Measurements from ENCODE around the gene USP49.

USP49 gene

DNA sequence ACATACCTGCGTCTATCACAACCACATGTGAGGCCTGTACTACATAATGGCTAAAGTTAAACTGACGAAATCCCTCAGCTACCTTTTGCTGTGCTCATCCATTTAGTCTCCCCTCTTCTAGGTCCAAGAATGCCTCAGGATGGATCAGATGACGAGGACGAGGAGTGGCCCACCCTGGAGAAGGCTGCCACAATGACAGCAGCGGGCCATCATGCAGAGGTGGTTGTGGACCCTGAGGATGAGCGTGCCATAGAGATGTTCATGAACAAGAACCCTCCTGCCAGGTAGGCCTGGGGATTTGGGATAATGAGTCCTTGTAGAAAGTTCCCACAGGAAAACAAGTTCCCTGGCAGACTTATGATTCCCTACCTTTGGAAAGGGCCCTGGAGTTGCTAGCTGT is 32.1 kb upstream of the USP49 start:
- DNase-seq: no peak

- DNase-seq: no peak
Measured at GRCh38 chr6:41922154-41922553, 27.0 kb upstream of the USP49 start.

DNA sequence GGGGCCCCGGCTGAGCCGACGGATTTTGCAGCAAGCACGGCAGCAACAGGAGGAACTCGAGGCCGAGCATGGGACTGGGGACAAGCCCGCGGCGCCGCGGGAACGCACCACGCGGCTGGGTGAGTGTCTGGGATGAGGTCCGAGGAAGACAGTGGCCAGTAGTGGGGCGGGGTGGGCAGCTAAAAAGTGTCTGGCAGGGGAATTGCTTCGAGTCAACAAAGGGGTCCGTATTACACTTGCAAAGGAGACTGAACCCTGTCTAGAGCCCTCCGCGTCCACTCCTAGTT is 26.5 kb upstream of the USP49 start:
- DNase-seq: no peak

DNA sequence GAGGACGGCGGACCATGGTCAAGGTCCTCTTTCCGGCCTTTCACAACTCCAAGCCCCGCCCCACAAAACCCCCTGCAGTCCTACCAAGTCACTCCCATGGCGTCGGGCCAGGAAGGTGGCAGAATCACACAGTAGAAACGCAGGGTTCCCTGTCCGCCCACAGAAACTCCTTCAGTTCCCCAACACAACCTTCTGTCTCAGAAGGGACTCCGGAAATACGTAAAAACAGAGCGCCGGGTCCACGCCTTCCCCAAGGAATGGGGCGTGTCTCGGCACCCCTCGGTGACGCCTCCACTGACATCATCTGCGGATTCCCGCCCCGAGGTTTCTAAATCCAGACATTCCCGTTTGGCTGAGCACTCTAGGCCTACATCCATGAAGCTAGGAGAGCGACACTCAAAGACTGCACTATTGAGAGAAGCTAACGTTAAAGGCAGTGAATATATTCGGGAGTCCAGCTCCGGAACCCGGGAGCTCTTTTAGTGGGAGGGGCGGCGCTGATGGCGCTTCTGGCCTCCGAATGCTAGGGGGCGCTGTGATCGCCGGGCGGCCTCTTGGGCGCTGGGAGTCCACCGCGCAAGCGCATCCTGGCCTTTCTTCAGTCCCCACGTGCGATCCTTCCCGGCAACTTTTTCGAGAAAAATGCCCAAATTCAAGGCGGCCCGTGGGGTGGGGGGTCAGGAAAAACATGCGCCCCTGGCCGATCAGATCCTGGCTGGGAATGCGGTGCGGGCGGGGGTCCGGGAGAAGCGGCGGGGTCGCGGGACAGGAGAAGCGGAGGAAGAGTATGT is 25.9 kb upstream of the USP49 start, which contains the start of the genes BYSL and MED20:
Gene BYSL, plus strand, starts transcription at position 579 of the 791 bp plus-strand sequence. Its CDS starts 64 bp downstream, at position 643.
Gene MED20, minus strand, starts transcription at position 219 of the 791 bp plus-strand sequence. Its CDS starts 121 bp downstream, at position 98.
- DNase-seq: peak; percentile 93

- DNase-seq: no peak
Measured at GRCh38 chr6:41917528-41917927, 22.4 kb upstream of the USP49 start.

- no peak for DNase-seq
Measured at GRCh38 chr6:41914869-41915530, 19.8 kb upstream of the USP49 start.

- no peak for DNase-seq
Measured at GRCh38 chr6:41914343-41914742, 19.2 kb upstream of the USP49 start.

DNA sequence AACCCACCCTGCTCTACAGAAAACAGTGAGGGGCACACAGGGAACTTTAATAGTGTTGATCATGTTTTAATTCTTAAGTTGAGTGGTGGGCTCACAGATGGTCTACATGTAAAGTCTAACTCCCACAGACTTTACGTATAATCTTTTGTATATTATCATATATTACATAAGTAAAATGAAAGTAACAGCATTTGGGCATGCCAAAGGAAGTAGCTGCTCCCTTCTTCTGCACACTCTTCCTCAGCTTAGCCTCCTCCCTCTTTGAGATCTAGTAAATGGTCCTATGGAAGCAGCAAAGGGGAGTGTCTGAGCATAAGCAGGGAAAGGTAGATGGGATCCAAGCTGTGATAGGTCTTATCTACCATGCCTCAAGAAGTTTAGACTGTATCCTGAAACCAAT is 14.6 kb upstream of the USP49 start:
- DNase-seq: no peak

DNA sequence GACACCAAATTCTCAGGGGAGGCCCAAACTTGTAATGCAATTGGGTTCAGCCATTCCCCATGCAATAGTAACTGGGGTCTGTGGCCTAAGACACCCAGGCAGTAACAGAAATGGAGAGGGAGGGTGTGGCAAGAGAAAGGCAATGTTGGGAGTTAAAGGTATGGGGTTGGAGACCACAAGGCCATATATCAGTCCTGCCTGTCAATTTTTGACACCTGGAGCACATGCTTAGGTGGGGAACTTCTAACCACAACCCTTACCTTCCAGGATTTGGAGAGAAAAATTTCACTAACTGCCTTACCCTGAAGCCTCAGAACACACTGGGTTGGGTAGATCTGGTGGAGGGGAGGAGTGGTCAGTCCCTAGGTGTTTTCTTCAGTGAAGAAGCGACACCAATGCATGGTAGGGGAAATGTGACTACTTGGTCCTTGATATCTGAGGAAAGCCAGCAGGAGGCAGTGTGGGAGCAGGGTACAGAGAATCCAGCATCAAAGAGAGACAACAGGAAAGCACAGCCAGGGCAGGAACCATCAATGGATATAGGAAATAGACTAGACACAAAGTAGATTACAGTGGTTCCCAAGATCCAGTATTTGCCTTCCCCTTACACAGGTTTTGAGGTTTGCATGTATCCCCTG is 6.8 kb upstream of the USP49 start:
- peak; percentile 51 for DNase-seq

DNA sequence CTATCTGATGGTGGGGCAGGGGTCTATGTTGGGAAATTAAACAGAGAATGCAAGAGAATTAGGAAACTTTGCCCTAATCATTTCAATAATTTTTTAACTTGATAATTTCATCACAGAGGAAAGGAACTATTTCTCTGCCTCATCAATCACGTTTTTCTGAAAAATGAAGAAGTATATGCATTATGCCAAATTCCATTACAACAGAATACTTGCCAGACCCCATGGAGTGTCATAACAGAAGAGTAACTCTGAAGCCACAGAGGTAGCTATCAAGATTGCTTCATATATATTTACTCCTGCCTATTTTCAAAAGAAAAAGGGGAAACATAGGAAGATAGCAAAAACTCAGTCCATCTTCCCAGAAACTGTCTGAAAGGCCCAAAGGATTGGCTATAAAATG is 5.7 kb upstream of the USP49 start:
- DNase-seq: no peak

GRCh38 chr6:41896281-41896680 is 1.1 kb upstream of the USP49 start:
- DNase-seq: no peak

DNA sequence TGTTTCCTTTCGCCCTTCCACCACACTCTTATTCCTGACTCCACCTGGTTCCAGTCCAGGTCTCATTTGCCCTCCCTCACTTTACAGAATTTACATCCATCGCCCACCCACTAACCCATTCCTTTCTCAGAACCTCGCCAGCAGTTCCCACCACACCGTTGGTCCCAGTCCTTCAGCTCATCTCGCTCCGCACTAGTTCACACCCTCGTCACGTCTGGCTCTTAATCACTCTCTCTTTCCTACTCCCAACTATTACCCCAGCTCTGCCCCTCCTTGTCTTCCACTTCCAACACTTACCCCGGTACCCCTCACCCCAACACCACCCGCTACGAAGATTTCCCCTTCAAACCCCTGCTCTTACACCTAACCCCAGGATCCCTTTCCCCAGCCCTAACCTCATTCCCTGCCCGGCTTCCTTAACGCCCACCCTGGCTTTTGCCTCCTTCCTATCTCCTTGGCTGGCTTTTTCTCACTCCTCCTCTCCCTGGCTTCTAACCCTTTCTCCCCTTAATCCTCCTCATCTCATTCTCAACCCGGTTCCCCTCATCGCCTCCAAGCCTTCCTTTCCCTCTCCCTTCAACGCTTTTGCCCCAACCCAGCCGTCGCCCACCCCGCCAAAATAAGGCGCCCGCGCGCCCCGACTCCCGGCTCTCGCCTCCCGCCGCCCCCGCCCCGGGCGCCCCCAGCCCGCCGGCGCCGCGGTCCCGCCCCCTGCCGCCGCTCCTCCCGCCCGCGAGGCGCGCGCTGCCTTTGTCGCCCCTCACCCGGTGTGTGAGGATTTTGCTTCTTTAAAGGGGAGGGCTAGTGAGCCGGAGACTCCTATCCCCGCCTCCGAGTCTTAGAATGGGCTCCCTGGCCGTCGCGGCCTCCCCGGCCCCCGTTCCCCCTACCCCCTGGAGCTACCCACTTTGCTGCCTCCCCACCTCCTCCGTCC is 542 bp downstream of the USP49 start:
- DNase-seq: no peak

DNA sequence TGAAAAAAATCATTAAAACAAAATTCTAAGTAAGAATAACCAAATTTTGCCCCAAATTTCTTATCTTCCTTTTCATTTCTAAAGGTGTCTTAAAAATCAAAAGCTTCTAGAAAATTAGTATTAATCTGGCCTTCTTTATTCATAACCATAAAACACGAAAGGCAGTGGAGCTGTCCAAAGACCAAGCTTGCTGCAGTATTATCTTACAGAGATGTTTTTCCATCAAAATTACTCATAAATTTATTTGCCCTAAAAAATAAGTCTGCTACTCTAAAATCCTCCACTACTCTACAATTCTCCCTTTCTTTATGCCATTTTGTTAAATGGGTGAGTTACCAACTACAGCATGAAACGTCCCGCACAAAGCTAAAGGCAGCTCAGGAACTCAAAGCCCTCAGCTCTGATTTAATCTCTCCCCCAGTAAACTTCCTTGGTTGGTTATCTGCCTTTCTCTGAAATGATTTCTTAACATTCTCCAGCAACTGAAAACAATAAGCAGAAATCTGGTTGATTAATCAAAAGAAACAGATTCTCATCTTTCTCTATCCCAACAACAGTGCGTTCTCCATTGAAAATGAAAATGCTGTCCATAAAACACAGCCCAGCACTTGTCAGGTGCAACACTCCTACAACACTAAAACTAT is 2.1 kb downstream of the USP49 start:
- DNase-seq: no peak

- DNase-seq: no peak
Measured at GRCh38 chr6:41887331-41887751, 7.8 kb downstream of the USP49 start.

- no peak for DNase-seq
Measured at GRCh38 chr6:41885930-41886329, 9.2 kb downstream of the USP49 start.

DNA sequence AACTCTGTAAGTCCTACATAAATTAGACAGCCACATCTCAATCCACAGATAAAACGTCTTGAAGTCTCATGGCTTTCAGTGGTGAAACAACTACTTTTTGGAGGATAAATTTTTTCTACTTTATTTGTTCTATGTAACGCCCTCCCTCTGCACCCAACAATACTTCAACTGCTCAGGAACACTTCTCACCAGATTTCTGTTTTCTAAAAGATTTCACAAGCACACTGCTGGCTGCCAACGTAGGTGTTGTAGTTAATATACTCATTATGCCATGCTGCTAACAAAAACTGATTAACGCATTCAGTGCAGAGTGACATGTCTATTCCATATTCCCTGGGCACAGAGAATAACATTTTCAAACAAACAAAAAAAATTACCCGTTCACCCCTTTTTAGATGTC is 10.2 kb downstream of the USP49 start:
- DNase-seq: no peak

DNA sequence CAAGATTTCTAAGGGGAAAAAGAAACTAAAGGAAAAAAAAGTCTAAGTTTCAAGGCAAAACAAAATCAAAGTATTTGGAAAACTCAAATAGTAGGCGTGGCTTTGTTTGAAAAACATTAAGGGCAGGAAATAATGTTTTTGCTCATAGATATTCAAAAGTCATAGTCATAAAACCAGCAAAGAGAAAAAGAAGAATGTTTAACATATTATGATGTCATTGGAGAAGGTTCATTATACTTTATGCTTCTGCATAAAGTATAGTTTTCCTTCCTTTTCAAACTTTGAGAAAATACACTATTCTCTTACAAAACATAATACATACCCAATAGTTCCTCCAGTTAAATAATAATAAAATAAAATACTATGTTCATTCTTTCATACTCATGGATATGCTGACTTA is 13.7 kb downstream of the USP49 start:
- no peak for DNase-seq

DNA sequence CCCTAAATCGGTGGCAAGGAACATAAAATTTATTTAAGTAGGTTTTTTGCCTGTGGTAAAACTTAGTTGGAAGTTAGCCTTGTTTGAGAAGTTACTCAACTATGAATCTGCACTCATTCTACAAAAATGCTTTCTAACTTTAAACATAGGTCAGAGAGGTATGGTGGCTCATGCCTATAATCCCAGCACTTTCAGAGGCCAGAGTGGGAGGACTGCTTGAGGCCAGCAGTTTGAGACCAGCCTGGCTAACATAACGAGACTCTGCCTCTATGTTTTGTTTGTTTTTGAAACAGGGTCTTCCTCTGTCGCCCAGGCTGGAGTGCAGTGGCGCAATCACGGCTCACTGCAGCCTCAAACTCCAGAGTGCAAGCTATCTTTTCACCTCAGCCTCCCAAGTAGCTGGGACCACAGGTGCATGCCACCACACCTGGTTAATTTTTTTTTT is 16.2 kb downstream of the USP49 start:
- DNase-seq: no peak

DNA sequence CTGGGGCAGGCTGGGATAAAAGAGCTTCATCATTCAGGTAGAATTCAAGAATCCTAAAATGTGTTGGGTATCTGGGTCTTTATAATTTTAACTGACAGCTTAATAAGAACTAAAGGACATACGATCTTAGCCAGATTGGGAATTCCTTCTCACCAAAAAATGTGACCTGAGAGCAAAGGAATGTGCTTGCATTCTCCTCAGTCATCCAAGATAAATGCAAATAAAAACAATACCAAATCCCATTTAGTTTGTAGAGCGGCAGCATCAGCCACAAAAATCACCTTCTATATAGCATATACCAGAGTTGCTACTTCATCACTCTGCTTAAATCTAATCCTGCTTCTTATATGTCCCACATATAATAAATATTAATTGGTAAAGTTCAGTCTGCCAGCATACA is 16.9 kb downstream of the USP49 start:
- DNase-seq: no peak

DNA sequence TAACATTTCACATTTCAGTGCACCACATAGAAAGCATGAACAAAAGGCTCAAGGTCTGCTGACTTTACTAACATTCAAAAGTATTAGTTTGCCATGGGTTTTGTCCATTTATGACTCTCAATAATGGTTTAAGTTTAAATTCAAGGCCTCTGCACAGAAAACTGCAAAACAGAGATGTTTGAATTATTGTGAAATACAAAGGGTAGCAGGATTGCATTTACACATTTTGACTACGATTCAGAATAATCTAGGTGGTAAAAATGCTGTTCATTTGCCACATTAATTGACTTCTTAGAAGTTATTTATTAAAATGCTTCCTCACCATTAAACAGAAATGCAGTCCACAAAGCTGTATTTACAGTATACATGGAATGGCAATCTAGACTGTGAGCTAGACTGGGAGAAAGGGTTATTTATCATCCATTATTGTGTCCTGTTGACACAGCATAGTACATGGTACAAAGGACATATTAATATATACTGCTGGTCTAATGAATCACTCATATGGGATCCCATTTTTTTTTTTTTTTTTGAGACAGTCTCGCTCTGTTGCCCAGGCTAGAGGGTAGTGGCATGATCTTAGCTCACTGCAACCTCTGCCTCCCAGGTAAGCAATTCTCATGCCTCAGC is 18.0 kb downstream of the USP49 start:
- DNase-seq: no peak

GRCh38 chr6:41874741-41875140 is 20.4 kb downstream of the USP49 start:
- DNase-seq: no peak

- DNase-seq: no peak
Measured at GRCh38 chr6:41872147-41872546, 23.0 kb downstream of the USP49 start.
